ENCODE measurements around the gene TSPAN11.

- TF ChIP-seq CTCF (IDR thresholded peaks at IDR 0.05) = no peak
- no peak for TF ChIP-seq REST (IDR thresholded peaks at IDR 0.05; ENCODE audit: insufficient read depth in 1 of 2, low read depth in 2 of 2, low read length in 1 of 2)
- no peak for TF ChIP-seq POLR2AphosphoS5 (IDR thresholded peaks at IDR 0.05; ENCODE audit: low read depth, low read length)
- no peak for TF ChIP-seq TCF7L2 (IDR thresholded peaks at IDR 0.05; ENCODE audit: low read depth, low read length)
Observed at GRCh38 chr12:30959110-30959710, 32.7 kb downstream of the TSPAN11 start.
